Posterior vena cava (tissue), 2 donors: ENCODE data around the gene CD300LG. TPM values are rescaled to one million over a fixed set of nuclear protein-coding genes. Genes with fewer than 3 reads are reported as not detected.

Experiments used
- DNase-seq: peaks from one replicate; pipeline ENCODE4 v3.0.0-alpha.2; 2020; ENCODE audit warnings: low spot score
- intact Hi-C, 2 donors: fragments of 100-400 bp; cut with DNase I; formaldehyde crosslinking; loops; one replicate each; pipeline versions ENCODE4 v1.14.1 to v1.14.2; 2022 to 2023
- total RNA-seq, 2 donors: library from RNA; stranded (reverse); fragmentation: NEBNext Ultra II Directional; extraction: Animal tissue kit (Norgen Biotek cat#: 25700); gene quantifications; one replicate each; pipeline ENCODE4 v1.2.1, GENCODE V29; 2021
- donor health status: DM: yes; HTN: yes; CAD: no.
- donor health status: DM: yes; HTN: yes; CAD: no.

CD300LG gene
- total RNA-seq, 2 donors from 2014 or later = 3.5 to 5.1 TPM

- intact Hi-C loops = no loop called here
- no peak for DNase-seq
These were observed 24.3 kb upstream of the CD300LG start for GRCh38 chr17:43822570-43823190.

- no peak for DNase-seq
These were observed 23.5 kb upstream of the CD300LG start for GRCh38 chr17:43823350-43824084.

GRCh38 chr17:43825567-43825966, 21.4 kb upstream of the CD300LG start:
- peak; percentile 68 for DNase-seq
- intact Hi-C loops = no loop called here

More at GRCh38 chr17:43823350-43824084, 23.5 kb upstream of the CD300LG start:
- intact Hi-C loops = no loop called here

- DNase-seq = peak; percentile 60
- intact Hi-C loops = no loop called here
These were observed 20.8 kb upstream of the CD300LG start for GRCh38 chr17:43826206-43826605.

GRCh38 chr17:43827596-43827995, 19.4 kb upstream of the CD300LG start:
- peak; percentile 48 for DNase-seq
- intact Hi-C loops = no loop called here

- intact Hi-C loops = loop anchor here in 1 of 2 donors (10.0 kb wide), 1 partner anchor 45 kb away; the partner anchor contains the start of gene CFAP97D1
- DNase-seq = peak; percentile 68
These were observed 17.2 kb upstream of the CD300LG start for GRCh38 chr17:43829738-43830137.

GRCh38 chr17:43830510-43831140, 16.4 kb upstream of the CD300LG start:
- DNase-seq = peak; percentile 13
- intact Hi-C loops = loop anchor here in 1 of 2 donors (10.0 kb wide), 1 partner anchor 46 kb away; the partner anchor contains the start of gene CFAP97D1

- DNase-seq = no peak
- intact Hi-C loops = loop anchor here in 1 of 2 donors (10.0 kb wide), 1 partner anchor 47 kb away; the partner anchor contains the start of gene CFAP97D1
These were observed 15.3 kb upstream of the CD300LG start for GRCh38 chr17:43831633-43832032.

- peak; percentile 88 for DNase-seq
- intact Hi-C loops = loop anchor here in 1 of 2 donors (10.0 kb wide), 1 partner anchor 48 kb away; the partner anchor contains the start of gene CFAP97D1
These were observed 14.6 kb upstream of the CD300LG start for GRCh38 chr17:43832168-43832975.

GRCh38 chr17:43832976-43833829, 13.8 kb upstream of the CD300LG start, which contains the start of gene MPP3:
Gene MPP3 (minus strand): TSS chr17:43833146. CDS start chr17:43831906, 1,240 bp downstream.
- peak; percentile 87 for DNase-seq

GRCh38 chr17:43834106-43834505, 12.9 kb upstream of the CD300LG start:
- DNase-seq = no peak
- intact Hi-C loops = loop anchor here in 1 of 2 donors (10.0 kb wide), 1 partner anchor 49 kb away; the partner anchor contains the start of gene CFAP97D1

More at GRCh38 chr17:43832976-43833829, 13.8 kb upstream of the CD300LG start, which contains the start of gene MPP3:
- intact Hi-C loops = loop anchor here in 1 of 2 donors (10.0 kb wide), 1 partner anchor 48 kb away; the partner anchor contains the start of gene CFAP97D1

GRCh38 chr17:43839670-43840108, 7.3 kb upstream of the CD300LG start:
- DNase-seq = no peak
- intact Hi-C loops = loop anchor here in 1 of 2 donors (10.0 kb wide), 2 partner anchors 55 to 145 kb away; partner anchors contain the start of gene CFAP97D1

- no peak for DNase-seq
- intact Hi-C loops = loop anchor here in 1 of 2 donors (10.0 kb wide), 1 partner anchor 146 kb away; no protein-coding TSS in a partner anchor
These were observed 6.2 kb upstream of the CD300LG start for GRCh38 chr17:43840814-43841213.

GRCh38 chr17:43841282-43841681, 5.7 kb upstream of the CD300LG start:
- intact Hi-C loops = loop anchor here in 1 of 2 donors (10.0 kb wide), 1 partner anchor 146 kb away; no protein-coding TSS in a partner anchor
- DNase-seq = no peak

- peak; percentile 81 for DNase-seq
- intact Hi-C loops = loop anchor here in 1 of 2 donors (10.0 kb wide), 1 partner anchor 148 kb away; no protein-coding TSS in a partner anchor
These were observed 4.6 kb upstream of the CD300LG start for GRCh38 chr17:43842091-43842974.

- DNase-seq = peak; percentile 44
- intact Hi-C loops = loop anchor here in 1 of 2 donors (10.0 kb wide), 1 partner anchor 148 kb away; no protein-coding TSS in a partner anchor
These were observed 4.0 kb upstream of the CD300LG start for GRCh38 chr17:43842975-43843325.
